ENCODE results near the gene CDCP1. TPM values are rescaled to one million over a fixed set of nuclear protein-coding genes. Genes with fewer than 3 reads are reported as not detected.

Gene CDCP1
- total RNA-seq, 6 experiments from 2014 or later, result 0.78 to 2.1 (median 1.7) TPM

DNA sequence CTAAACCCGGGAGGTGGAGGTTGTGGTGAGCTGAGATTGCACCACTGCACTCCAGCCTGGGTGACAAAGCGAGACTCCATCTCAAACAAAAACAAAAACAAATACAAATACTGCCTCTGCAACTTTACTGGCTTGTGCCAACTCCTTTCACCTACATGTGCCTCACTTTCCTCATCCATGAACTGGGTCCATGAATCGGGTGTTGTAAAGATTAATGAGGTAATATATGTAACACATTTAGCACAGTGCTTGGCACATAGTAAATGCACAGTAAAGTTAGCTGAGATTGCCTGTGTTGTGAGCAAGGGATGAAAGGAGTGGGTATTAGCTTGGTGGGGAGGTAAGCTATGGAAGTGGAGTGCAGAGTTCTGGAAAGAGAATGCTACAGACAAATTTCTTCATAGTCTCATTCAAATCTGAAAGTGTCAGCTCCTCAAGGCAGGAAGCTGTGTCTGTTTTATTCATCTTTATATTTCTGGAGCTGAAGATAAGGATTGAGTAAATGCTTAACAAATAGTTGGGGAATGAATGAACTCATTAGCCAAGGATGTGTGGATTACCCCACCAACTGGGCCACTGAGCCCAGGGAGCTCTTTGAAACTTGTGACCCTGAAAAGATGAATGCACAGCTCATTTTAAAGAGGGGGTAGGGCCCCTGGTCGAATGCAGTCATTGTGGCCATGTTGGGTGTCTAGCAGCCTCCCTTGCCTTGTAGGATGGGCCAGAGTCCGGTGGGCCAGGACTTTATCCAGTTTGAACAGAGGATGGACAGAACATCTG is 7.7 kb upstream of the CDCP1 start:
- Mint-ChIP-seq H3K4me3 (0 out of 2 replicates have a peak overlapping the region, but pooled peaks have one; percentile 28), H3K9me3 (peaks cover 21% of the 10 kb centered on the region), H3K36me3 (ENCODE audit: low read depth) (peaks cover 11% of the 10 kb centered on the region), H3K4me1 (ENCODE audit: low read depth) (peaks cover 30% of the 10 kb centered on the region), H3K27me3 (ENCODE audit: insufficient read depth) (no peaks in the 10 kb centered on the region), H3K27ac (peak overlapping the region; percentile 83)
- TF ChIP-seq, protein P1, sequence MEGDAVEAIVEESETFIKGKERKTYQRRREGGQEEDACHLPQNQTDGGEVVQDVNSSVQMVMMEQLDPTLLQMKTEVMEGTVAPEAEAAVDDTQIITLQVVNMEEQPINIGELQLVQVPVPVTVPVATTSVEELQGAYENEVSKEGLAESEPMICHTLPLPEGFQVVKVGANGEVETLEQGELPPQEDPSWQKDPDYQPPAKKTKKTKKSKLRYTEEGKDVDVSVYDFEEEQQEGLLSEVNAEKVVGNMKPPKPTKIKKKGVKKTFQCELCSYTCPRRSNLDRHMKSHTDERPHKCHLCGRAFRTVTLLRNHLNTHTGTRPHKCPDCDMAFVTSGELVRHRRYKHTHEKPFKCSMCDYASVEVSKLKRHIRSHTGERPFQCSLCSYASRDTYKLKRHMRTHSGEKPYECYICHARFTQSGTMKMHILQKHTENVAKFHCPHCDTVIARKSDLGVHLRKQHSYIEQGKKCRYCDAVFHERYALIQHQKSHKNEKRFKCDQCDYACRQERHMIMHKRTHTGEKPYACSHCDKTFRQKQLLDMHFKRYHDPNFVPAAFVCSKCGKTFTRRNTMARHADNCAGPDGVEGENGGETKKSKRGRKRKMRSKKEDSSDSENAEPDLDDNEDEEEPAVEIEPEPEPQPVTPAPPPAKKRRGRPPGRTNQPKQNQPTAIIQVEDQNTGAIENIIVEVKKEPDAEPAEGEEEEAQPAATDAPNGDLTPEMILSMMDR (IDR thresholded peaks at IDR 0.05), result no peak
- peak; percentile 22 for DNase-seq

GRCh38 chr3:45152307-45152706 is 6.1 kb upstream of the CDCP1 start:
- Mint-ChIP-seq H3K9me3 (peaks cover 21% of the 10 kb centered on the region), H3K4me3 (no peak overlapping the region), H3K4me1 (ENCODE audit: low read depth) (peaks cover 30% of the 10 kb centered on the region), H3K27ac (no peak overlapping the region), H3K27me3 (ENCODE audit: insufficient read depth) (no peaks in the 10 kb centered on the region), H3K36me3 (ENCODE audit: low read depth) (peaks cover 11% of the 10 kb centered on the region)
- DNase-seq, result no peak
- TF ChIP-seq, protein P1 (IDR thresholded peaks at IDR 0.05), result no peak

GRCh38 chr3:45151100-45151499 is 4.9 kb upstream of the CDCP1 start:
- no peak overlapping the region for H3K27ac Mint-ChIP-seq
- DNase-seq, result no peak
- TF ChIP-seq, protein P1 (IDR thresholded peaks at IDR 0.05), result no peak
- H3K4me1 Mint-ChIP-seq (ENCODE audit: low read depth), result peaks cover 30% of the 10 kb centered on the region
- H3K36me3 Mint-ChIP-seq (ENCODE audit: low read depth), result peaks cover 11% of the 10 kb centered on the region
- H3K27me3 Mint-ChIP-seq (ENCODE audit: insufficient read depth), result no peaks in the 10 kb centered on the region
- no peak overlapping the region for H3K4me3 Mint-ChIP-seq
- peaks cover 21% of the 10 kb centered on the region for H3K9me3 Mint-ChIP-seq

- no peak for DNase-seq
- H3K4me1 Mint-ChIP-seq (ENCODE audit: low read depth), result peaks cover 32% of the 10 kb centered on the region
- no peak overlapping the region for H3K4me3 Mint-ChIP-seq
- no peaks in the 10 kb centered on the region for H3K27me3 Mint-ChIP-seq (ENCODE audit: insufficient read depth)
- H3K27ac Mint-ChIP-seq, result no peak overlapping the region
- TF ChIP-seq, protein P1 (IDR thresholded peaks at IDR 0.05), result no peak
- peaks cover 11% of the 10 kb centered on the region for H3K36me3 Mint-ChIP-seq (ENCODE audit: low read depth)
- H3K9me3 Mint-ChIP-seq, result peaks cover 21% of the 10 kb centered on the region
Measured at GRCh38 chr3:45148921-45149320, 2.7 kb upstream of the CDCP1 start.

- peaks cover 24% of the 10 kb centered on the region for H3K4me1 Mint-ChIP-seq (ENCODE audit: low read depth)
- peak overlapping the region; percentile 78 for H3K4me3 Mint-ChIP-seq
- no peaks in the 10 kb centered on the region; the same call in 1 of the 2 replicates for H3K36me3 Mint-ChIP-seq (ENCODE audit: low read depth)
- TF ChIP-seq, protein P1 (IDR thresholded peaks at IDR 0.05), result no peak
- DNase-seq, result no peak
- no peak overlapping the region; the same call in 1 of the 2 replicates for H3K27ac Mint-ChIP-seq
- H3K27me3 Mint-ChIP-seq (ENCODE audit: insufficient read depth), result no peaks in the 10 kb centered on the region
- peaks cover 6% of the 10 kb centered on the region for H3K9me3 Mint-ChIP-seq
Measured at GRCh38 chr3:45145223-45145622, 955 bp downstream of the CDCP1 start.

Measured in HFFc6 (cell line).